GM11168 (cell line): ENCODE results near the gene TANGO2.

ENCODE experiments used
- in situ Hi-C: fragments of 300-500 bp; cut with MboI; formaldehyde crosslinking; loops from one replicate; pipeline ENCODE4 v1.12.0; 2022; ENCODE audit warnings: low sequenced_read_pairs; ENCODE audit not compliant: unreplicated experiment

TANGO2 gene, protein sequence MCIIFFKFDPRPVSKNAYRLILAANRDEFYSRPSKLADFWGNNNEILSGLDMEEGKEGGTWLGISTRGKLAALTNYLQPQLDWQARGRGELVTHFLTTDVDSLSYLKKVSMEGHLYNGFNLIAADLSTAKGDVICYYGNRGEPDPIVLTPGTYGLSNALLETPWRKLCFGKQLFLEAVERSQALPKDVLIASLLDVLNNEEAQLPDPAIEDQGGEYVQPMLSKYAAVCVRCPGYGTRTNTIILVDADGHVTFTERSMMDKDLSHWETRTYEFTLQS

DNA sequence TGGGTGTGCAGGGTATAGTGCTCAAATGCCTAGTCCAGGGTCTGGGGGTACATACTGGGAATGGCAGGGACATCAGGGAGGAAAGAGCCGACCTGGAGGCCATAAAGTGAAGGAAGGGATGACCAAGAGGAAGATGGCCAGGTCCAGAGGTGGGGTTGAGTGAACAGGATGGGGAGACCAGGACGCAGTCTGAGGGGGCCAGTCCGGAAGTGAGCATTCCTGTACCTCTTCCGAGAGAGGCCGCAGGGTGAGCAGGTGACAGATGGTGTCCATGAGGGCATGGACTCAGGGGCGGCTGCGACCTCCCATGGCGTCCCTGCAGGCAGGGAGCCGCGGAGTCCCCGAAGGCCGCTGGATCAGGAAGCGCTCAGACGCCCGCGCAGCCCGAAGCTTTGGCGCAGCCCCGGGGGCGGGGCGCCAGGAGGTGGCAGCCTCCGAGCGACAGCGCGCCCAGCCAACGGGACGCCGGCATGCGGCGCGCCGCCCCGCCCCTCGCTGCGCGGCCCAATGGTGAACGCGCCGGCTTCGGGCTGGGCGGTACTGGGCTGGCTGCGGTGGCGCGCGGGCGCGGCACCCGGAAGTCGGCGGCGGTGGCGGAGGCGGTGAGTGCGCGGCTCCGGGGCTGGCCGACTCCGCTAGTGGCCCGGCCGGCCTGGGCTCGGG, at the start of gene TANGO2:
Gene TANGO2 (plus strand): TSS at position 578 of the 663 bp plus-strand sequence. CDS start 15,689 bp downstream, outside the sequence.
- in situ Hi-C loops, result no loop called here

GRCh38 chr22:19971276-19972124, 49.4 kb upstream of the TANGO2 start:
- in situ Hi-C loops, result no loop called here

GRCh38 chr22:19972251-19972650, 48.7 kb upstream of the TANGO2 start:
- in situ Hi-C loops, result no loop called here

GRCh38 chr22:19972652-19973550, 48.0 kb upstream of the TANGO2 start:
- in situ Hi-C loops, result no loop called here

DNA sequence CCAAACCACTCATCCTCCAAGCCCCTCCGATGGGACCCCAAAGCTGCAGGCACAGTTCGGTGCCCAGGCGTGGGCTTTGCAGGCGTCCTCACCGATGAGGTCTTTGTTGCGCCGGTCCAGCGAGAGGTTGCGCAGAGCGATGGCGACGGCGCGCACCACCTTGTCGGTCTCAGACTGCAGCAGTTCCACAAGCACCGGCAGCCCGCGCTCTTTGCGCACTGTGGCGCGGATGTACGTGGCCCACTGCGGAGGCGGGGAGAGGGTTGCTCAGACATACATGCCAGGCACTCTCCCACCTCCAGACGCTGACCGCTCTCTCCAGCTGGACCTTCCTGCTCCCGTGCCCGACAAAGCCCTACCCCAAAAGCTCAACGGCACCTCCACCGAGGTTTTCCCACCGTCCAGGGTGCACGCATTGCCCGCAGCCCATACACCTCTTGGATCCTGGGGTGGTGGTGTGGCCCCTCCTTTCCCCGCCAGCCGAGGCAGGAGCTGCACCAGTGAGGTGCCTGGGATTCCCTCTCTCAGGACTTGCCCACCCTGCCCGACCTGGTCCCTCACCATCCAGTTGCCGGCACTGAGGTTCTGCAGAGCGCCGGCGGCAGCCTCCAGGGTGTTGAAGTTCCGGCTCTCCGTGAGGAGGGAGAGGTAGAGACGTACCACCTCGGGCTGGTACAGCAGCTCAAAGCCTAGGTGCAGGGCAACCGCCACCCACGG, 47.2 kb upstream of the TANGO2 start:
- in situ Hi-C loops, result no loop called here

DNA sequence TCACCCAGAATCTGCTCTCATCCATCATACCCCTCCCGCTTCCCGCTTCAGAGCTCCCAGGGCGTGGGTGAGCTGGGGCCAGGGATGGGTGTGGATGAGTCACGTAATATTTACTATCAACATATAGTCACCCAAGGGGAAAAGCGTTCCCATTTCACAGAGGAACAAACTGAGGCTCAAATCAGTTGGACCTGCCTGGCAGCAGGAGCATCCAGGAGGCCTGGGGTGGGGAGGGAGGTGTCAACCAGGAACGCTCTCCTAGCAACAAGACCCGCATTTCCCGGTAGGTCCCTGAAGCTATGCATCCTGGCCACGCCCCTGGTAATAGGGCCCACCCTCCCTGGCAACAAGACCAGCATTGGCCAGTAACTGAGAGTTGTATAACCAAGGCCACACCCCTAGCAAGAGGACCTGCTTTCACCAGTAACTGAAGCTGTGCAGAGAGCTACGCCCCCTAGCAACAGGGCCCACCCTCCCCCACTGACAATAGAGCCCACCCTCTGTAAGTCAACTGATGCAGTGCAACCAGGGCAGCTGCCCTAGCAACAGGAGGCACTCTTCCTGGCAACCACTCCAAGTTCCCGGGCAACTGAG, 46.5 kb upstream of the TANGO2 start:
- in situ Hi-C loops, result no loop called here

DNA sequence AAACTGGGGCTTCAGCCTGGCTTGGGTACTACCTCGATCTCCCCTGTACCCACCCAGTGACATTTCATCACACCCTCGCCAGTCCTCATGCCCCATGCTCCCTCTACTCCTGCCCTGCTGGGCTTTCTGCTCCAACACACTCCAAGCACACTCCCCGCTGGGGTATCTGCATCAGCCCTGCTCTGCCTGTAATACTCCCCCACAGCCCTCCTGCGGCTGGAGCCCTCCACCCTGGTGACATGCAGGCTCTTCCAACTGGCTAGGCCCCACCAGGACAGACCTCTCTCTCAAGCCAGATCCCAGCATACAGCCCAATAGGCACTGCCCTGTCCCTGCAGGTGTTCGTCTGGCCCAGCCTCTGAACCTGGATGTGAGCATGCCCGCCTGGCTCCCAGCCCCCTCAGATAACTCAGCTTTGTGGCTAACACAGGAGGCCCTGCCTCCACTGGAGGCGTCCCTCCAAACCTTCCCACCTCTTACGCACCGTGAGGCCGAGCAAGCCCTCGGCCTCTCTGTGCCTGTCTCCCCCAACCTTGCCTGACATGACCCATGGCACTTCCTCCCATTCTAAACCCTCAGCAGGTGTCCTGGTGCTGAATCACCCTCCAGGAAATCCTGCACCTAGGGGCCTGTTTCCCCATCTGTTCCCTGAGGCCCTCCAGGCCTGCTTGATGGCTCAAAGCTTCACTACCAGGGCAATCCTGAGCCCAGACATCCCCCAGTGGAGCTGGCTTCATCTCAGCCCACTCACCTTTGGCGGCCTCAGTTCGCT, 45.8 kb upstream of the TANGO2 start:
- in situ Hi-C loops, result no loop called here

DNA sequence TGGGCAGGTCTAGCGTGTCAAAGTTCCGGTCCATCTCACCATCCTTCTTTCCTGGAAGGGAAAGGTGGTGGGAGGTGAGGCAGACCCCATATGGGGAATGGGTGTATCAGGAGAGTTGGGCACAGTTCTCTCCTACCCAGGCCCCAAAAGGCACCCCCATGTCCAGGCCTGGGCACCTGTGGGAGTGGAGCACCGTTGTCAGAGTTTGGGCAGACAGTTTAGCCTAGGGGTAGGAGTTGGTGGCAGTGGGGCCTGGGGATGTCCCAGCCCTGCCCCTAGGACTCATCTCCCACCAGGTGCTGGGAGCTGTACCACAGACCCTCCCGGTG, 45.2 kb upstream of the TANGO2 start:
- in situ Hi-C loops, result no loop called here

GRCh38 chr22:19976671-19977070, 44.2 kb upstream of the TANGO2 start:
- in situ Hi-C loops, result no loop called here

DNA sequence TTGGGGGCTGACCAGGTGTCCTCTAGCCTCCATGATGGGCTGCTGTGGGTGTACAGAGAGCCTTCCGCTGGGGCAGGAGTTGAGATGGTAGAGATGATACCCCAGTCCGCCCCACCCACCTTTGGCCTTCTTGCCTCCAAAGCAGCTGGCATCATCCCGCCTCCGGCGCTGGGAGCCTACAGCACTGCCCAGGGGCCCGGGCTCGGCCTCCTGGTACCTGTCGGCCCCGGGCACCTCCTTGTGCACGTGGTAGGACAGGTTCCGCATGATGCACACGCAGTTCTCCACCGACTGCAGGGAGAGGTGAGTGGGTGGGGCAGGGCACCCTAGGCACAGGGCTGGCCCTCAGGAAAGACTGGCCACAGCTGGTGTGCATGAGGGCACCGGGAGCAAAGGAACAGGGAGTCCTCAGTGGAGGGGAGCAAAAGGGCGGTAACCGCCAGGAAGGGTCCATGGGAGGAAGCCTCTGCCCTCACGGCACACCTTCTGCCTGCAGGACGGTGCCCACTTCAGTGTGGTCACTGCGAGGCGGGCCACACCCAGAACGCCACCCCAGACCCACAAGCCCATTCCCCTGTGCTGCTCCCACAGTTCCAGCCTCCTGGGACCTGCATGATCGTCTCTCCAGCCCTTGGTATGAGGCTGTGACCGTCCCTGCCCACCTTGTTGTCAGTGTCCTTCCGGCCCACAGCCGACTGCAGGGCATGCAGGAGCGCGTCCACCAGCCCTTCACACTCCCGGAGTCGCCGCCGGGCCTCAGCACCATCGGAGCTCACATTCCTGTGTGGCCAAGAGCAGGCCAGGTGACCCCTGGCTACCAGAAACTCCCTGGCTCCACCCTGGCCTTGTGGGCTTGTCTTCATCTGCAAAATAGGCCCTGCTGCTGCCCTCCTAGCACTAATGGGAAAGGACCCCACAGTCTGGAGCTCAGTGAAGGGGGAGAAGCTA, 43.3 kb upstream of the TANGO2 start:
- in situ Hi-C loops, result no loop called here

DNA sequence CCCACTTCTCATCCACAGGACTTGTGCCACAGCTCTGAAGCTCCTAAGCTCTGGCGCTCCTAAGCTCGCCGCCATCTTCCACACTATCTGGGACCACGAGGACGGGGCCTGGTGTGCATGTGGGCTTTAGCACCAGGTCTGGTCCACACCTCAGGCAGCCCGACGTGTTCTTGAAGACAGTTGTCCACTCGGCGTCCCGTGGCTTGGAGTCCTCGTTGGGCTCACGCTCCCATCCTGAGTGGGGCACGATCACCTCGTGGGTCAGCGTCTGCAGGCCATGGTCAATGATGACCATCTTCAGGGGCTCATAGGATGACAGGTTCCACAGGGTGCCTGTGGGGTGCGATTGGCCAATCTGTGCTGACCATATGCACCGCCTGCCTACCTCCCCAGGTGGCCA, 42.2 kb upstream of the TANGO2 start:
- in situ Hi-C loops, result no loop called here

GRCh38 chr22:19979712-19980493, 41.0 kb upstream of the TANGO2 start:
- in situ Hi-C loops, result no loop called here

GRCh38 chr22:19980766-19981165, 40.1 kb upstream of the TANGO2 start:
- in situ Hi-C loops, result no loop called here

DNA sequence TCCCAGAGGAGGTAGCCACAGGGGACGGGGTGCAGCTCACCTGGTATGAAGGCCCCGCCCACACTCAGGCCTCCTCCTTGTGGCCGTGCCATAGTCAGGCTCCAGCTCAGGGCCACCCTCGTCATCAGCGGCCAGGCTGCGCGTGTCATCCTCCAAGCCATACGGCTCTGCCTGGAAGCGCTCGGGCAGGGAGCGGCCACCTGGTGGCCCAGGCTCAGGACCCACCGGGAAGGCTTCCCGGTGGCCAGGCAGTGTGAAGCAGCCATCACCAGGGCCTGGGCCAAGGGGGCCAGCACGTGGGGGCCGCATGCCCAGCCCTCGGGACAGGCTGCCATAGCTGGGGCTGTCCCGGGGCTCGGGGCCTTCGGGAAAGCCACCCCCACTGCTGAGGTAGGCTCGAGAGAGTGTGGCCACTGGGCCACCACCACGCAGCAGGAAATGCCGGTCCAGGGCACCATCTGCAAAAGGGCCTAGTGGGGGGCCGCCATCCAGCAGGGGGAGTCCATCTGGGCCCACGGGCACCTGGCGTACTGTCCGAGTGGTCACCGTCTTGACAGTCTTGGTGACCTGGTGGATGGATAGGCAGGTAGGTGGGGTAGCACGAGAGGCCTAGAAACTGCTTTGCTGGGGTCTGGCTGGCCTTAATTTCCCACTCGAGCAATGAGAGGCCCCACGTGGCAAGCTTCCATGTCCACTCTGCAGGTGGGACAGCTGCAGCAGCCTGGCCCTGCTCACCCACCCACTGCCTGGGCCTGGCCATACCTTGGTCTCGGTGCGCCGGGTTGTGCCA, 39.5 kb upstream of the TANGO2 start:
- in situ Hi-C loops, result no loop called here

DNA sequence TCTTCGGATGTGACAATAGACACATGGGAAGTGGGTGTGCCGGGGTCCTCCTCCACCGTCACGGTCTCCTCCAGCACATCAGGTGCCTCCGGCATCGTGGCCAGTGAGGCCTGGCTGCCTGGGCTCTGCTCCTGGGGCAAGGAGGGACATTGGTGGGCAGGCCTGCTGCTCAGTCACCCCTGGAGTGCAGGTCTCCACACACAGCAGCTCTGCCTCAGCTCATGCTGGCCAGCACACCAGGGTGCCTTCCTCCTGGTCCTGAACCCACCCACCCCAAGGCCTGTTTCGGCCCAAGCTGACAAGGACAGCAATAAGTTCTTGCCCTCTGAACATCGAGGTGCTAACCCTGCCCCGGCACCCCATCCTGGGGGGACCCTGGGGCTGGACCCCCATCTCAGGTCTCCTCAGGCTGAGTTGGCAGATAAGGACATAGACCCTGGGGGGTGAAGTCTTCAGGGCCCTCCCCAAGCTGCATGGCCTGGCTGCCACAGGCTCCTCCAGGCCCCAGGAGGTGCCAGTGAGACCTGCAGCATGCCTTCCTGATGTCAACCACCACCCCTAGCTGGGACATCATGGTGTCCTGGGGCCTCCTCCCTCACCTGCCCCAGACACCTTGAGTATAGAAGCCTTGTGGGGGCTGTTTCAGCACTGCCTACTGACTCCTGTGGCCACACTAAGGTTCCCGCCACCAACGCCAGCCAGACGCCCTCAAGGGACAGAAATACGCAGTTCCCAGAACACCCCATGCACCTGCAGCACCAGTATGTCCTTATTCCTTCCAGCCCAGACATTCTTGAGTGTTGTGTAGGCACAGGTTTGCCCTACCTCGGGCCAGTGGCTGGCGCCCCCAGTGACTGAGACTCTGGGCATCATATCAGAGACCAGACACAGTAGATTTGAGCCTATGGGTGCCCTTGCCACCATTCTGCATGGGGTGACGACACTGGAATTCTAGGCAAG, 38.7 kb upstream of the TANGO2 start:
- in situ Hi-C loops, result no loop called here
